ENCODE measurements around the gene PDCD11.

- TF ChIP-seq EZH2phosphoT487 (IDR thresholded peaks at IDR 0.05; ENCODE audit: low read depth, severe bottlenecking, unreplicated experiment) (no peak), CTCF (IDR thresholded peaks at IDR 0.05; ENCODE audit: poor library complexity) (no peak), EZH2 (IDR thresholded peaks at IDR 0.05; ENCODE audit: borderline replicate concordance) (no peak)
Observed at GRCh38 chr10:103487410-103487708, 90.9 kb downstream of the PDCD11 start.
